Left renal pelvis (tissue), 4 donors: ENCODE data around the gene VCL. TPM values are rescaled to one million over a fixed set of nuclear protein-coding genes. Genes with fewer than 3 reads are reported as not detected.

ENCODE experiments used
- polyA plus RNA-seq, 4 donors: library from polyadenylated mRNA; unstranded; fragments of 120-200 nt; gene quantifications; one replicate each; pipeline ENCODE4 v1.2.1, GENCODE V29; 2013; ENCODE audit not compliant: insufficient read length in 4 of 4

VCL gene
- polyA plus RNA-seq, 4 donors: 120 to 147 (median 129) TPM

Other genes starting within 250 kb of the VCL start
- 10 to 100 TPM; 31.6 to 54.2 (median 48.5) TPM for gene CHCHD1, start 216.1 kb upstream of the VCL start, polyA plus RNA-seq
- gene ZSWIM8, start 212.5 kb upstream of the VCL start, polyA plus RNA-seq: 100 to 1,000 TPM in 2 of 4 donors, 10 to 100 TPM in 2; 88.4 to 128 (median 102) TPM
- 10 to 100 TPM; 24.1 to 37.1 (median 31.9) TPM for gene NDST2, start 186.5 kb upstream of the VCL start, polyA plus RNA-seq
- gene CAMK2G, start 123.6 kb upstream of the VCL start, polyA plus RNA-seq: 10 to 100 TPM; 20.0 to 32.1 (median 22.8) TPM
- gene PLAU, start 87.0 kb upstream of the VCL start, polyA plus RNA-seq: 10 to 100 TPM; 10.7 to 29.5 (median 21.5) TPM
- 10 to 100 TPM; 48.8 to 65.3 (median 59.9) TPM for gene AP3M1, start 152.7 kb downstream of the VCL start, polyA plus RNA-seq
- 10 to 100 TPM; 21.9 to 38.2 (median 30.0) TPM for gene ADK, start 153.1 kb downstream of the VCL start, polyA plus RNA-seq